KOPT-K1 (cell line): ENCODE data around the gene TCF19.

Source experiments
- H3K27ac ChIP-seq: fragments of 200-600 bp; sonication (generic); 2 replicates; pipeline ENCODE4 v1.5.1; 2016; ENCODE audit warnings: antibody characterized with exemption, mild to moderate bottlenecking, low read depth, low read length; ENCODE audit not compliant: poor library complexity, severe bottlenecking
- H3K36me3 ChIP-seq: fragments of 200-600 bp; sonication (generic); 2 replicates; pipeline ENCODE4 v1.5.1; 2017; ENCODE audit warnings: antibody characterized with exemption, mild to moderate bottlenecking, low read length, moderate library complexity; ENCODE audit not compliant: insufficient read depth
- H3K9me3 ChIP-seq: fragments of 200-600 bp; sonication (generic); 2 replicates; pipeline ENCODE4 v1.5.1; 2017; ENCODE audit warnings: antibody characterized with exemption, low read length, mild to moderate bottlenecking; ENCODE audit not compliant: insufficient read depth, poor library complexity, severe bottlenecking

Gene TCF19

GRCh38 chr6:31122791-31123706 lies 35.3 kb upstream of the TCF19 start:
- H3K9me3 ChIP-seq, result no peaks in the 10 kb centered on the region
- H3K27ac ChIP-seq, result no peak overlapping the region
- H3K36me3 ChIP-seq, result no peaks in the 10 kb centered on the region

GRCh38 chr6:31125162-31125561 lies 33.2 kb upstream of the TCF19 start:
- Histone ChIP-seq H3K36me3 (no peaks in the 10 kb centered on the region), H3K27ac (no peak overlapping the region), H3K9me3 (no peaks in the 10 kb centered on the region)

- Histone ChIP-seq H3K36me3 (no peaks in the 10 kb centered on the region), H3K9me3 (no peaks in the 10 kb centered on the region), H3K27ac (no peak overlapping the region)
Measured at GRCh38 chr6:31125586-31126363, 32.6 kb upstream of the TCF19 start.

GRCh38 chr6:31126396-31127175 lies 31.8 kb upstream of the TCF19 start:
- Histone ChIP-seq H3K27ac (no peak overlapping the region), H3K36me3 (no peaks in the 10 kb centered on the region)

GRCh38 chr6:31128093-31128676 lies 30.2 kb upstream of the TCF19 start:
- Histone ChIP-seq H3K36me3 (no peaks in the 10 kb centered on the region), H3K27ac (no peak overlapping the region), H3K9me3 (no peaks in the 10 kb centered on the region)

More at GRCh38 chr6:31126396-31127175, 31.8 kb upstream of the TCF19 start:
- H3K9me3 ChIP-seq, result no peaks in the 10 kb centered on the region

GRCh38 chr6:31129130-31129529 lies 29.3 kb upstream of the TCF19 start:
- Histone ChIP-seq H3K27ac (no peak overlapping the region), H3K9me3 (no peaks in the 10 kb centered on the region), H3K36me3 (no peaks in the 10 kb centered on the region)

- no peak overlapping the region for H3K27ac ChIP-seq
- no peaks in the 10 kb centered on the region for H3K36me3 ChIP-seq
- H3K9me3 ChIP-seq, result no peaks in the 10 kb centered on the region
Measured at GRCh38 chr6:31130751-31131150, 27.6 kb upstream of the TCF19 start.

GRCh38 chr6:31131595-31131994 lies 26.8 kb upstream of the TCF19 start:
- H3K36me3 ChIP-seq, result no peaks in the 10 kb centered on the region
- H3K27ac ChIP-seq, result no peak overlapping the region
- no peaks in the 10 kb centered on the region for H3K9me3 ChIP-seq

- Histone ChIP-seq H3K9me3 (no peaks in the 10 kb centered on the region), H3K36me3 (no peaks in the 10 kb centered on the region)
Measured at GRCh38 chr6:31132806-31133205, 25.6 kb upstream of the TCF19 start.

GRCh38 chr6:31135710-31136109 lies 22.7 kb upstream of the TCF19 start:
- no peaks in the 10 kb centered on the region for H3K9me3 ChIP-seq
- H3K27ac ChIP-seq, result no peak overlapping the region
- no peaks in the 10 kb centered on the region for H3K36me3 ChIP-seq

More at GRCh38 chr6:31132806-31133205, 25.6 kb upstream of the TCF19 start:
- H3K27ac ChIP-seq, result no peak overlapping the region

GRCh38 chr6:31138982-31139381 lies 19.4 kb upstream of the TCF19 start, which contains the start of gene PSORS1C2:
TSS of gene PSORS1C2 (minus strand) at chr6:31139066. CDS start at chr6:31139026, 40 bp downstream.
- H3K27ac ChIP-seq, result no peak within 1 kb of the TSS
- no peaks in the 10 kb centered on the region for H3K9me3 ChIP-seq

GRCh38 chr6:31139599-31139998 lies 18.8 kb upstream of the TCF19 start:
- no peak overlapping the region for H3K27ac ChIP-seq
- no peaks in the 10 kb centered on the region for H3K9me3 ChIP-seq
- peaks cover 24% of the 10 kb centered on the region for H3K36me3 ChIP-seq

More at GRCh38 chr6:31138982-31139381, 19.4 kb upstream of the TCF19 start, which contains the start of gene PSORS1C2:
- peaks cover 18% of the 10 kb centered on the region for H3K36me3 ChIP-seq

- no peaks in the 10 kb centered on the region for H3K9me3 ChIP-seq
- H3K27ac ChIP-seq, result no peak overlapping the region
- H3K36me3 ChIP-seq, result peaks cover 35% of the 10 kb centered on the region
Measured at GRCh38 chr6:31140643-31141042, 17.7 kb upstream of the TCF19 start.

GRCh38 chr6:31142361-31142761 lies 16.0 kb upstream of the TCF19 start:
- Histone ChIP-seq H3K27ac (no peak overlapping the region), H3K36me3 (peaks cover 51% of the 10 kb centered on the region), H3K9me3 (no peaks in the 10 kb centered on the region)
